Suprapubic skin (tissue), 3 donors: ENCODE data around the gene PLEKHA1.

ENCODE experiments used
- CTCF ChIP-seq, 2 donors: fragments of 200-600 bp in 1 of 2; fragments of 450-650 bp in 1 of 2; sonication (generic) in 1 of 2; IDR thresholded peaks; one replicate each; pipeline ENCODE4 v1.5.1; 2016 to 2019; ENCODE audit warnings: antibody characterized with exemption in 2 of 2, mild to moderate bottlenecking in 1 of 2, moderate library complexity in 1 of 2
- EP300 ChIP-seq: sonication (generic); formaldehyde crosslinking; IDR thresholded peaks from one replicate; pipeline ENCODE4 v1.6.1; 2017; ENCODE audit warnings: antibody characterized with exemption
- POLR2A ChIP-seq, 2 donors: fragments of 450-650 bp; IDR thresholded peaks; one replicate each; pipeline ENCODE4 v1.6.1; 2017; ENCODE audit warnings: antibody characterized with exemption in 2 of 2, mild to moderate bottlenecking in 2 of 2, moderate library complexity in 2 of 2

- TF ChIP-seq CTCF (IDR thresholded peaks at IDR 0.05) (no peak), EP300 (no peak), POLR2A (IDR thresholded peaks at IDR 0.05) (no peak)
These were observed 46.1 kb downstream of the PLEKHA1 start for GRCh38 chr10:122420624-122421007.
